ENCODE results near the gene SYCN. TPM values are rescaled to one million over a fixed set of nuclear protein-coding genes. Genes with fewer than 3 reads are reported as not detected.

SYCN gene
- total RNA-seq, 4 donors from 2014 or later: not detected

GRCh38 chr19:39196320-39196719 lies 7.7 kb downstream of the SYCN start:
- DNase-seq: no peak
- no peaks in the 10 kb centered on the region for H3K4me1 ChIP-seq
- H3K27me3 ChIP-seq: peaks cover 0 to 16% of the 10 kb centered on the region in 2 donors
- H3K4me3 ChIP-seq: no peak overlapping the region
- intact Hi-C loops (cut with DNase I; ENCODE audit: low total_unique reads): no loop called here
- TF ChIP-seq CTCF (IDR thresholded peaks at IDR 0.05) (no peak), POLR2A (IDR thresholded peaks at IDR 0.05) (no peak)
- no peaks in the 10 kb centered on the region for H3K36me3 ChIP-seq
- H3K27ac ChIP-seq: no peak overlapping the region
- H3K9me3 ChIP-seq: no peaks in the 10 kb centered on the region

- DNase-seq: no peak
- TF ChIP-seq CTCF (IDR thresholded peaks at IDR 0.05) (no peak), POLR2A (IDR thresholded peaks at IDR 0.05) (no peak)
- intact Hi-C loops (cut with DNase I; ENCODE audit: low total_unique reads): no loop called here
- Histone ChIP-seq H3K4me1 (no peaks in the 10 kb centered on the region), H3K27ac (no peak overlapping the region), H3K27me3 (peaks cover 0 to 16% of the 10 kb centered on the region in 2 donors), H3K36me3 (no peaks in the 10 kb centered on the region), H3K9me3 (no peaks in the 10 kb centered on the region), H3K4me3 (no peak overlapping the region)
These were observed 8.3 kb downstream of the SYCN start for GRCh38 chr19:39195755-39196154.

GRCh38 chr19:39194832-39195542 lies 9.1 kb downstream of the SYCN start:
- TF ChIP-seq CTCF (IDR thresholded peaks at IDR 0.05) (no peak), POLR2A (IDR thresholded peaks at IDR 0.05) (no peak)
- intact Hi-C loops (cut with DNase I; ENCODE audit: low total_unique reads): no loop called here
- no peak for DNase-seq
- H3K27me3 ChIP-seq: peaks cover 0 to 16% of the 10 kb centered on the region in 2 donors
- no peaks in the 10 kb centered on the region for H3K9me3 ChIP-seq
- no peaks in the 10 kb centered on the region for H3K36me3 ChIP-seq
- H3K4me1 ChIP-seq: no peaks in the 10 kb centered on the region
- no peak overlapping the region for H3K27ac ChIP-seq
- H3K4me3 ChIP-seq: no peak overlapping the region

GRCh38 chr19:39193803-39194202 lies 10.3 kb downstream of the SYCN start:
- intact Hi-C loops (cut with DNase I; ENCODE audit: low total_unique reads): no loop called here
- no peak overlapping the region for H3K27ac ChIP-seq
- H3K9me3 ChIP-seq: no peaks in the 10 kb centered on the region
- no peak for TF ChIP-seq CTCF (IDR thresholded peaks at IDR 0.05)
- H3K36me3 ChIP-seq: no peaks in the 10 kb centered on the region
- no peak overlapping the region for H3K4me3 ChIP-seq
- H3K4me1 ChIP-seq: no peaks in the 10 kb centered on the region
- DNase-seq: no peak
- peaks cover 0 to 16% of the 10 kb centered on the region in 2 donors for H3K27me3 ChIP-seq

- peaks cover 0 to 6% of the 10 kb centered on the region in 2 donors for H3K27me3 ChIP-seq
- TF ChIP-seq POLR2A (IDR thresholded peaks at IDR 0.05) (no peak), CTCF (IDR thresholded peaks at IDR 0.05) (no peak)
- no peaks in the 10 kb centered on the region for H3K9me3 ChIP-seq
- H3K27ac ChIP-seq: no peak overlapping the region
- intact Hi-C loops (cut with DNase I; ENCODE audit: low total_unique reads): no loop called here
- no peaks in the 10 kb centered on the region for H3K36me3 ChIP-seq
- H3K4me3 ChIP-seq: no peak overlapping the region
- DNase-seq: no peak
- no peaks in the 10 kb centered on the region for H3K4me1 ChIP-seq
These were observed 11.2 kb downstream of the SYCN start for GRCh38 chr19:39192846-39193245.

Measured in uterus (tissue), 4 donors.